ENCODE measurements around the gene EEF1B2. TPM values are rescaled to one million over a fixed set of nuclear protein-coding genes. Genes with fewer than 3 reads are reported as not detected.

The EEF1B2 gene
- total and polyA plus RNA-seq, 2 experiments from 2014 or later = 305 to 673 TPM

DNA sequence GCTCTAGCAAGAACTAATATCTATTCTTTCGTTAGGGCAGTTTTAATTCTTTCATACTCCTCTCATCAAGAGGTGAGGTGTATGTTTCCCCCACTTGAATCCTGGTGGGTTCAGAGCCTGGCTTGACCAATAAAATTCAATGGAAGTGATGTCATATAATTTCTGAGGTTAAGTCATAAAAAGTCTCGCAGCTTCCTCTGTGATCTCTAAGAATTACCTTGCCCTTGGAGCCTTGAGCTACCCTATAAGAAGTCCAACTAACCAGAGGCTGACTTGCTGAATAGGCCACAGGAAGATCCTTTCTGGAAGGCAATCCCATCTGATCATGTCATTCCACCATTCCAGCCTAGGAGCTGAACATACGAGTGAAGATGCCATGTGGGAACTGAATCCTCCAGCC lies 47.6 kb upstream of the EEF1B2 start (continued):
- TF ChIP-seq ZNF114 (CRISPR knock-in tag; IDR thresholded peaks at IDR 0.05) = no peak
- TF ChIP-seq, protein P1, sequence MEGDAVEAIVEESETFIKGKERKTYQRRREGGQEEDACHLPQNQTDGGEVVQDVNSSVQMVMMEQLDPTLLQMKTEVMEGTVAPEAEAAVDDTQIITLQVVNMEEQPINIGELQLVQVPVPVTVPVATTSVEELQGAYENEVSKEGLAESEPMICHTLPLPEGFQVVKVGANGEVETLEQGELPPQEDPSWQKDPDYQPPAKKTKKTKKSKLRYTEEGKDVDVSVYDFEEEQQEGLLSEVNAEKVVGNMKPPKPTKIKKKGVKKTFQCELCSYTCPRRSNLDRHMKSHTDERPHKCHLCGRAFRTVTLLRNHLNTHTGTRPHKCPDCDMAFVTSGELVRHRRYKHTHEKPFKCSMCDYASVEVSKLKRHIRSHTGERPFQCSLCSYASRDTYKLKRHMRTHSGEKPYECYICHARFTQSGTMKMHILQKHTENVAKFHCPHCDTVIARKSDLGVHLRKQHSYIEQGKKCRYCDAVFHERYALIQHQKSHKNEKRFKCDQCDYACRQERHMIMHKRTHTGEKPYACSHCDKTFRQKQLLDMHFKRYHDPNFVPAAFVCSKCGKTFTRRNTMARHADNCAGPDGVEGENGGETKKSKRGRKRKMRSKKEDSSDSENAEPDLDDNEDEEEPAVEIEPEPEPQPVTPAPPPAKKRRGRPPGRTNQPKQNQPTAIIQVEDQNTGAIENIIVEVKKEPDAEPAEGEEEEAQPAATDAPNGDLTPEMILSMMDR (conservative IDR thresholded peaks at IDR 0.05; ENCODE audit: low read depth in 2 of 2) = no peak
- TF ChIP-seq, protein P2, sequence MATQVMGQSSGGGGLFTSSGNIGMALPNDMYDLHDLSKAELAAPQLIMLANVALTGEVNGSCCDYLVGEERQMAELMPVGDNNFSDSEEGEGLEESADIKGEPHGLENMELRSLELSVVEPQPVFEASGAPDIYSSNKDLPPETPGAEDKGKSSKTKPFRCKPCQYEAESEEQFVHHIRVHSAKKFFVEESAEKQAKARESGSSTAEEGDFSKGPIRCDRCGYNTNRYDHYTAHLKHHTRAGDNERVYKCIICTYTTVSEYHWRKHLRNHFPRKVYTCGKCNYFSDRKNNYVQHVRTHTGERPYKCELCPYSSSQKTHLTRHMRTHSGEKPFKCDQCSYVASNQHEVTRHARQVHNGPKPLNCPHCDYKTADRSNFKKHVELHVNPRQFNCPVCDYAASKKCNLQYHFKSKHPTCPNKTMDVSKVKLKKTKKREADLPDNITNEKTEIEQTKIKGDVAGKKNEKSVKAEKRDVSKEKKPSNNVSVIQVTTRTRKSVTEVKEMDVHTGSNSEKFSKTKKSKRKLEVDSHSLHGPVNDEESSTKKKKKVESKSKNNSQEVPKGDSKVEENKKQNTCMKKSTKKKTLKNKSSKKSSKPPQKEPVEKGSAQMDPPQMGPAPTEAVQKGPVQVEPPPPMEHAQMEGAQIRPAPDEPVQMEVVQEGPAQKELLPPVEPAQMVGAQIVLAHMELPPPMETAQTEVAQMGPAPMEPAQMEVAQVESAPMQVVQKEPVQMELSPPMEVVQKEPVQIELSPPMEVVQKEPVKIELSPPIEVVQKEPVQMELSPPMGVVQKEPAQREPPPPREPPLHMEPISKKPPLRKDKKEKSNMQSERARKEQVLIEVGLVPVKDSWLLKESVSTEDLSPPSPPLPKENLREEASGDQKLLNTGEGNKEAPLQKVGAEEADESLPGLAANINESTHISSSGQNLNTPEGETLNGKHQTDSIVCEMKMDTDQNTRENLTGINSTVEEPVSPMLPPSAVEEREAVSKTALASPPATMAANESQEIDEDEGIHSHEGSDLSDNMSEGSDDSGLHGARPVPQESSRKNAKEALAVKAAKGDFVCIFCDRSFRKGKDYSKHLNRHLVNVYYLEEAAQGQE (IDR thresholded peaks at IDR 0.05; ENCODE audit: unreplicated experiment) = no peak

DNA sequence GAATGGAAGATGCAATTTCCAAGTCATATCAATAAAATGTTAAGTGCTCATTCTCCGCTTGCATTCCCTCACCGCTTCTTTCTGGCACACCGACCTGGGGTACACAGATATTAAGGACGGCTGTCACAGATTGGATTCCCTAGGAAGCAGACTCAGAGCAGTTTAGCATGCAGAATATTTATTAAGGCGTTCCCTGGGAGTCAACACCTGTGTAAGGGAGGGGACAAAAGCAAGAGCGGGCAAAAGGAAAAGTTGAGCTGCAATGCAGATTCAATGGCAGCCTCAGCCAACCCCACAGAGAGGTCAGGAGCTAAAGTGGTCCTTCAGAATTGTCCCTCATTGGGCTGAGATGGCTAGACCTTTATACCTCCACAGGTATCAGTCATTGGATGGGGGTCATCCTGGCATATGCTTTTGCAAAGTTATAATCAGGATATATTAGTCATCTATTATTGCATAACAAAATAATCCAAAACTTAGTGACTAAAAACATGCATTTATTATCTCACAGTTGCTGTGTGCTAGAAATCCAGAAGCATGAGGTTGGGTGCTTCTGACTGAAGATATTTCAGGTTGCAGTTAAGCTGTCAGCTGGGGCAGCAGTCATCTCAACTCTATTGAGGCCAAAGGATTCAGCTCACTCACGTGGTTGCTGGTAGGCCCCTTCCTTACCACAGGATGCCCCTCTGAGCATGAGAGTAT lies 46.7 kb upstream of the EEF1B2 start:
- no peak for DNase-seq (ENCODE audit: low spot score)
- TF ChIP-seq ZNF331 (CRISPR knock-in tag; IDR thresholded peaks at IDR 0.05; ENCODE audit: low read depth) = no peak
- no peak for TF ChIP-seq EZH2phosphoT487 (IDR thresholded peaks at IDR 0.05; ENCODE audit: unreplicated experiment)
- TF ChIP-seq, protein P3, sequence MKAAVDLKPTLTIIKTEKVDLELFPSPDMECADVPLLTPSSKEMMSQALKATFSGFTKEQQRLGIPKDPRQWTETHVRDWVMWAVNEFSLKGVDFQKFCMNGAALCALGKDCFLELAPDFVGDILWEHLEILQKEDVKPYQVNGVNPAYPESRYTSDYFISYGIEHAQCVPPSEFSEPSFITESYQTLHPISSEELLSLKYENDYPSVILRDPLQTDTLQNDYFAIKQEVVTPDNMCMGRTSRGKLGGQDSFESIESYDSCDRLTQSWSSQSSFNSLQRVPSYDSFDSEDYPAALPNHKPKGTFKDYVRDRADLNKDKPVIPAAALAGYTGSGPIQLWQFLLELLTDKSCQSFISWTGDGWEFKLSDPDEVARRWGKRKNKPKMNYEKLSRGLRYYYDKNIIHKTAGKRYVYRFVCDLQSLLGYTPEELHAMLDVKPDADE (IDR thresholded peaks at IDR 0.05) = no peak
- H3K4me3 Mint-ChIP-seq = no peak overlapping the region
- no peaks in the 10 kb centered on the region for H3K27me3 ChIP-seq (ENCODE audit: insufficient read depth)
- H3K9me3 Mint-ChIP-seq = peaks cover 3% of the 10 kb centered on the region; the same call in 2 of the 3 replicates
- H3K36me3 Mint-ChIP-seq (ENCODE audit: low read depth) = peaks cover 25% of the 10 kb centered on the region
- no peaks in the 10 kb centered on the region for H3K9me2 ChIP-seq (ENCODE audit: insufficient read depth)
- no peak overlapping the region for H3K27ac Mint-ChIP-seq
- peaks cover 2% of the 10 kb centered on the region for H3K27me3 Mint-ChIP-seq (ENCODE audit: insufficient read depth, low read depth, poor library complexity)
- H2AFZ ChIP-seq = no peak overlapping the region
- no peaks in the 10 kb centered on the region for H3K4me1 Mint-ChIP-seq
- no peaks in the 10 kb centered on the region for H4K20me1 ChIP-seq (replicated peaks; ENCODE audit: insufficient read depth)
- H3K4me3 ChIP-seq = no peak overlapping the region
- no peaks in the 10 kb centered on the region for H3K4me1 ChIP-seq (ENCODE audit: insufficient read depth)
- no peaks in the 10 kb centered on the region for H3K79me2 ChIP-seq (replicated peaks; ENCODE audit: insufficient read depth)
- ATAC-seq = no peak
- no peak overlapping the region for H3K4me2 ChIP-seq
- H3F3A ChIP-seq (replicated peaks; ENCODE audit: low read depth) = no peaks in the 10 kb centered on the region
- H3K27ac ChIP-seq (ENCODE audit: low read depth) = no peak overlapping the region
- H3K36me3 ChIP-seq (ENCODE audit: insufficient read depth) = no peaks in the 10 kb centered on the region

Measured in GM23338 (cell line).